Right lobe of liver (tissue), 6 donors: Measurements from ENCODE around the gene RPS27L. TPM values are rescaled to one million over a fixed set of nuclear protein-coding genes. Genes with fewer than 3 reads are reported as not detected.

Experiments used
- ATAC-seq, 4 donors: fragments of 200-7000 bp; cut with Tn5 transposase; one replicate each; pipeline ENCODE4 v1.9.1; 2020; ENCODE audit warnings: mild to moderate bottlenecking in 4 of 4, moderate library complexity in 4 of 4
- DNase-seq, 3 donors: peaks; one replicate each; pipeline ENCODE4 v3.0.0-alpha.2; 2020
- H3K27ac ChIP-seq, 3 donors: fragments of 200-600 bp; one replicate each; pipeline ENCODE4 v1.8.0; 2022
- H3K27me3 ChIP-seq, 2 donors: fragments of 200-600 bp; one replicate each; pipeline ENCODE4 v1.8.0; 2022
- H3K36me3 ChIP-seq, 4 donors: fragments of 200-600 bp; sonication (generic) in 1 of 4; one replicate each; pipeline versions ENCODE4 v1.5.1 to v1.8.0; 2017 to 2022; ENCODE audit warnings: control low read depth in 1 of 4
- H3K4me1 ChIP-seq, 4 donors: fragments of 200-600 bp; sonication (generic) in 1 of 4; one replicate each; pipeline versions ENCODE4 v1.5.1 to v1.8.0; 2017 to 2022; ENCODE audit warnings: control low read depth in 1 of 4
- H3K4me3 ChIP-seq, 3 donors: fragments of 200-600 bp; one replicate each; pipeline ENCODE4 v1.8.0; 2022
- H3K9me3 ChIP-seq, 4 donors: fragments of 200-600 bp; sonication (generic) in 1 of 4; one replicate each; pipeline versions ENCODE4 v1.5.1 to v1.8.0; 2017 to 2022; ENCODE audit warnings: control low read depth in 1 of 4
- CTCF ChIP-seq, 4 donors: fragments of 200-600 bp in 3 of 4; fragments of 450-650 bp in 1 of 4; IDR thresholded peaks; one replicate each; pipeline versions ENCODE4 v1.5.1 to v1.8.0; 2016 to 2022; ENCODE audit warnings: antibody characterized with exemption in 4 of 4, mild to moderate bottlenecking in 2 of 4
- POLR2A ChIP-seq: fragments of 450-650 bp; IDR thresholded peaks from one replicate; pipeline ENCODE4 v1.6.1; 2017; ENCODE audit warnings: antibody characterized with exemption, mild to moderate bottlenecking
- WGBS: methylation state at CpG from one replicate; pipeline ENCODE4 v1.1.6; 2018; ENCODE audit warnings: low coverage, low lambda C conversion rate; ENCODE audit not compliant: insufficient coverage; ENCODE audit errors: missing lambda C conversion rate; 5-methylcytosine and 5-hydroxymethylcytosine counted together
- intact Hi-C, 2 donors: fragments of 100-400 bp; cut with DNase I; formaldehyde crosslinking; loops; one replicate each; pipeline versions ENCODE4 v1.11.2 to v1.14.1; 2022
- total RNA-seq, 6 experiments: library from RNA; depleted of rRNA in 2 of 6; stranded (reverse); fragments of >200 nt in 2 of 6; fragmentation: NEBNext Ultra II Directional in 3 of 6; extraction: Animal tissue kit (Norgen Biotek cat#: 25700) in 3 of 6; gene quantifications; one replicate each; pipeline versions ENCODE4 v1.1.0 to v1.2.4, GENCODE V29; 2016 to 2023
- donor health status: DM: no; HTN: yes; CAD: no.
- donor health status: DM: no; HTN: no; CAD: no.
- donor health status: DM: no; HTN: no; CAD: no.
- donor health status: DM: no; HTN: yes; CAD: no.
- donor health status: DM: no; HTN: yes; CAD: no.

The RPS27L gene
- total RNA-seq, 6 experiments from 2014 or later: 63.9 to 115 (median 99.8) TPM

- intact Hi-C loops: no loop called here
- H3K4me1 ChIP-seq: no peaks in the 10 kb centered on the region
- WGBS: 98% methylated on average over 5 of the region's 5 CpGs
- ATAC-seq (peak in 1 of 4 donors; percentile 14), DNase-seq (no peak)
- H3K27me3 ChIP-seq: no peaks in the 10 kb centered on the region
- peak overlapping the region in 1 of 3 donors; percentile 10 for H3K27ac ChIP-seq
- no peaks in the 10 kb centered on the region for H3K9me3 ChIP-seq
- H3K4me3 ChIP-seq: no peak overlapping the region
- H3K36me3 ChIP-seq: peaks cover 0 to 4% (median 2%) of the 10 kb centered on the region in 4 donors
- TF ChIP-seq POLR2A (no peak), CTCF (IDR thresholded peaks at IDR 0.05) (no peak)
Observed at GRCh38 chr15:63135281-63135680, 22.0 kb downstream of the RPS27L start.

- Histone ChIP-seq H3K27ac (no peak overlapping the region), H3K36me3 (peaks cover 0 to 12% (median 4%) of the 10 kb centered on the region in 4 donors), H3K9me3 (no peaks in the 10 kb centered on the region), H3K4me3 (no peak overlapping the region), H3K4me1 (no peaks in the 10 kb centered on the region), H3K27me3 (no peaks in the 10 kb centered on the region)
- 85% methylated on average over 2 of the region's 2 CpGs for WGBS
- DNase-seq: no peak
- ATAC-seq: peak in 1 of 4 donors; percentile 15
- intact Hi-C loops: no loop called here
- TF ChIP-seq POLR2A: no peak
- TF ChIP-seq CTCF (IDR thresholded peaks at IDR 0.05): no peak
Observed at GRCh38 chr15:63134245-63134985, 22.9 kb downstream of the RPS27L start.

- Histone ChIP-seq H3K9me3 (no peaks in the 10 kb centered on the region), H3K4me1 (no peaks in the 10 kb centered on the region), H3K36me3 (peaks cover 0 to 14% (median 7%) of the 10 kb centered on the region in 4 donors), H3K27ac (no peak overlapping the region), H3K27me3 (no peaks in the 10 kb centered on the region), H3K4me3 (no peak overlapping the region)
- intact Hi-C loops: no loop called here
- no peak for TF ChIP-seq CTCF (IDR thresholded peaks at IDR 0.05)
- TF ChIP-seq POLR2A: no peak
- ATAC-seq: no peak
- 86% methylated on average over 1 of the region's 1 CpG for WGBS
- DNase-seq: no peak
Observed at GRCh38 chr15:63133786-63134185, 23.5 kb downstream of the RPS27L start.

- Histone ChIP-seq H3K27me3 (no peaks in the 10 kb centered on the region), H3K4me1 (peaks cover 0 to 7% (median 2%) of the 10 kb centered on the region in 4 donors), H3K9me3 (no peaks in the 10 kb centered on the region), H3K4me3 (no peak overlapping the region), H3K27ac (no peak overlapping the region), H3K36me3 (peaks cover 0 to 31% (median 7%) of the 10 kb centered on the region in 4 donors)
- 83% methylated on average over 3 of the region's 3 CpGs for WGBS
- DNase-seq (no peak), ATAC-seq (no peak)
- no peak for TF ChIP-seq CTCF (IDR thresholded peaks at IDR 0.05)
- TF ChIP-seq POLR2A: no peak
- intact Hi-C loops: no loop called here
Observed at GRCh38 chr15:63126726-63127125, 30.6 kb downstream of the RPS27L start.
